NCI-H146 treated with DMSO at 0.1 percent for 48 hours (cell line): Measurements from ENCODE around the gene AMOT.

Experiments
- DNase-seq: peaks from one replicate; lab custom pipeline; 2025; ENCODE audit not compliant: unreplicated experiment; lab: John Stamatoyannopoulos, UW

Gene AMOT

GRCh38 chrX:112753116-112753515 lies 87.5 kb downstream of the AMOT start:
- no peak for DNase-seq

GRCh38 chrX:112751076-112751475 lies 89.6 kb downstream of the AMOT start:
- no peak for DNase-seq

GRCh38 chrX:112746812-112747595 lies 93.6 kb downstream of the AMOT start:
- no peak for DNase-seq

- DNase-seq = no peak
These were observed 102.1 kb downstream of the AMOT start for GRCh38 chrX:112738347-112739033.

GRCh38 chrX:112736310-112736709 lies 104.3 kb downstream of the AMOT start:
- no peak for DNase-seq

GRCh38 chrX:112735147-112735546 lies 105.5 kb downstream of the AMOT start:
- DNase-seq = no peak

GRCh38 chrX:112734290-112734689 lies 106.3 kb downstream of the AMOT start:
- DNase-seq = no peak

GRCh38 chrX:112731793-112732192 lies 108.8 kb downstream of the AMOT start:
- DNase-seq = no peak
